Panc1 (cell line): Measurements from ENCODE around the gene CPLANE2. TPM values are rescaled to one million over a fixed set of nuclear protein-coding genes. Genes with fewer than 3 reads are reported as not detected.
"Not testable (repeated sequence)": the region's sequence is repeated elsewhere in the genome, so short reads cannot be mapped to it uniquely, and the experiment has no call there.

Experiments used
- ATAC-seq: fragments of 200-7000 bp; cut with Tn5 transposase; 2 replicates; pipeline ENCODE4 v1.9.1; 2020; ENCODE audit warnings: mild to moderate bottlenecking, moderate library complexity
- BruUV-seq: library from RNA; stranded (reverse); fragments of 400-500 nt; replicated peaks from 2 replicates; lab custom pipeline; 2021; lab: Mats Ljungman, UMichigan
- CTCF ChIA-PET: fragments of 300-600 bp; sonication (Branson Sonifier 250); formaldehyde crosslinking; loops from one replicate; lab custom pipeline; 2022; ENCODE audit warnings: antibody characterized with exemption; lab: Charles Lee
- POLR2A ChIA-PET: fragments of 300-600 bp; sonication (Branson Sonifier 250); formaldehyde crosslinking; loops from one replicate; lab custom pipeline; 2022; ENCODE audit warnings: antibody characterized with exemption; lab: Charles Lee
- DNase-seq: peaks from one replicate; pipeline ENCODE4 v3.0.0-alpha.2; 2010; ENCODE audit warnings: low read depth, low spot score
- H3K27ac ChIP-seq: 2 replicates; pipeline ENCODE4 v1.5.1; 2011; ENCODE audit warnings: mild to moderate bottlenecking, low read length, inconsistent platforms
- H3K27me3 ChIP-seq: fragments of 200-500 bp; sonication (Bioruptor generic); 2 replicates; pipeline ENCODE4 v1.6.0; 2014; ENCODE audit warnings: low read length, inconsistent platforms; ENCODE audit not compliant: control insufficient read depth, insufficient read depth
- H3K36me3 ChIP-seq: fragments of 200-500 bp; sonication (Bioruptor generic); 2 replicates; pipeline ENCODE4 v1.5.1; 2014; ENCODE audit warnings: inconsistent platforms, mild to moderate bottlenecking, low read length, moderate library complexity; ENCODE audit not compliant: control insufficient read depth, insufficient read depth
- H3K4me1 ChIP-seq: 2 replicates; pipeline ENCODE4 v1.5.1; 2011; ENCODE audit warnings: inconsistent platforms, mild to moderate bottlenecking, low read length, moderate library complexity; ENCODE audit not compliant: control insufficient read depth, insufficient read depth
- H3K4me3 ChIP-seq, 2 experiments: 2 replicates each; pipeline ENCODE4 v1.5.1; 2011 to 2012; ENCODE audit warnings: low read depth in 2 of 2, low read length in 2 of 2, mild to moderate bottlenecking in 2 of 2, inconsistent platforms in 1 of 2, moderate library complexity in 1 of 2
- H3K9me3 ChIP-seq: fragments of 200-500 bp; sonication (Bioruptor generic); 2 replicates; pipeline ENCODE4 v1.5.1; 2014; ENCODE audit warnings: low read depth, mild to moderate bottlenecking, inconsistent platforms, low read length, moderate library complexity; ENCODE audit not compliant: control insufficient read depth, insufficient read depth
- CTCF ChIP-seq: fragments of 450-650 bp; IDR thresholded peaks from 2 replicates; pipeline ENCODE4 v1.5.1; 2017; ENCODE audit warnings: mild to moderate bottlenecking
- POLR2AphosphoS5 ChIP-seq: IDR thresholded peaks from 2 replicates; pipeline ENCODE4 v1.6.1; 2012; ENCODE audit warnings: mild to moderate bottlenecking, low read depth, low read length, moderate library complexity
- REST ChIP-seq, 2 experiments: IDR thresholded peaks; 2 replicates each; pipeline ENCODE4 v1.6.1; 2011 to 2012; ENCODE audit warnings: low read depth in 2 of 2, control low read depth in 1 of 2, low read length in 1 of 2, mild to moderate bottlenecking in 1 of 2, moderate library complexity in 1 of 2; ENCODE audit not compliant: insufficient read depth in 1 of 2
- SIN3A ChIP-seq: IDR thresholded peaks from 2 replicates; pipeline ENCODE4 v1.6.1; 2012; ENCODE audit warnings: low read depth, mild to moderate bottlenecking, low read length, moderate library complexity, borderline replicate concordance; ENCODE audit not compliant: insufficient read depth
- TCF7L2 ChIP-seq: IDR thresholded peaks from 2 replicates; pipeline ENCODE4 v1.6.1; 2011; ENCODE audit warnings: mild to moderate bottlenecking, low read depth, low read length, inconsistent platforms
- in situ Hi-C: cut with HindIII; loops from 2 replicates; pipeline ENCODE4 v1.10.0; 2016; ENCODE audit warnings: low sequenced_read_pairs, low pct_unique_long_range_greater_than_20kb
- intact Hi-C: fragments of 100-400 bp; cut with micrococcal nuclease; formaldehyde crosslinking; loops from one replicate; pipeline ENCODE4 v1.10.0; 2022; ENCODE audit not compliant: unreplicated experiment
- total RNA-seq: library from RNA; stranded (reverse); gene quantifications from one replicate; pipeline ENCODE4 v1.2.1, GENCODE V29; 2021; ENCODE audit not compliant: unreplicated experiment

The CPLANE2 gene
- total RNA-seq, 1 experiment from 2014 or later: 17.8 TPM

DNA sequence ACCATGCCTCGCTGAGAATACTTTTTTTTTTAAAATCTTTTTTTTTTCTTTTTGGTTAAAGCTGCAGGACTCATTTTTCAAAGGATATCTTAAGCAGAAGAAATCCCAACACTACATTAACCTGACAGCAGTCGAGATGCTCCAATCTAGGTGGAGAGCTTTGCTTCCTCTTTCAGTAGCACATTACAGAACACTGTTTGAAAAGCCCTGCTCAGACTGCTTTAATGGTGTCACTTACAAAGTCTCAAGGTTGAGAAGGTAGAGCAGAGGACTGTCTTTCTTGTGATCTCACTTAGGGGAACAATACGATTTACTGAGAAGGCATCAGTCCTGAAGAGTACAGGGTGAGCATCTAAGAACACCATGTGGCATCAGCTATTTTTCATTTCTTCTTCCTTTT, 21.0 kb upstream of the CPLANE2 start:
- ATAC-seq: no peak
- in situ Hi-C loops (no loop called here), intact Hi-C loops (no loop called here)
- Histone ChIP-seq H3K27me3 (no peaks in the 10 kb centered on the region), H3K9me3 (no peaks in the 10 kb centered on the region), H3K4me1 (no peaks in the 10 kb centered on the region), H3K4me3 (no peak overlapping the region), H3K36me3 (peaks cover 5% of the 10 kb centered on the region; the same call in 1 of the 2 replicates), H3K27ac (no peak overlapping the region)
- TF ChIP-seq REST (IDR thresholded peaks at IDR 0.05; ENCODE audit: insufficient read depth in 1 of 2, low read depth in 2 of 2, low read length in 1 of 2): no peak
- no peak for TF ChIP-seq CTCF
- TF ChIP-seq SIN3A: no peak
- no peak for TF ChIP-seq POLR2AphosphoS5
- no peak for TF ChIP-seq TCF7L2
- ChIA-PET CTCF (no interaction called here), POLR2A (interaction anchor here (0.6 kb wide), 1 partner anchor 117 kb away, joined by 3 read pairs; no protein-coding TSS in a partner anchor)
- no peak for DNase-seq
- no TSS peak for BruUV-seq

GRCh38 chr1:16257556-16257955, 20.6 kb upstream of the CPLANE2 start:
- ATAC-seq, H3K27me3 ChIP-seq, H3K9me3 ChIP-seq, H3K4me3 ChIP-seq, H3K36me3 ChIP-seq, DNase-seq, H3K27ac ChIP-seq, H3K4me1 ChIP-seq, BruUV-seq, in situ Hi-C loops, CTCF ChIA-PET, intact Hi-C loops: not testable (repeated sequence)
- POLR2A ChIA-PET: interaction anchor here (0.6 kb wide), 1 partner anchor 117 kb away, joined by 3 read pairs; no protein-coding TSS in a partner anchor

DNA sequence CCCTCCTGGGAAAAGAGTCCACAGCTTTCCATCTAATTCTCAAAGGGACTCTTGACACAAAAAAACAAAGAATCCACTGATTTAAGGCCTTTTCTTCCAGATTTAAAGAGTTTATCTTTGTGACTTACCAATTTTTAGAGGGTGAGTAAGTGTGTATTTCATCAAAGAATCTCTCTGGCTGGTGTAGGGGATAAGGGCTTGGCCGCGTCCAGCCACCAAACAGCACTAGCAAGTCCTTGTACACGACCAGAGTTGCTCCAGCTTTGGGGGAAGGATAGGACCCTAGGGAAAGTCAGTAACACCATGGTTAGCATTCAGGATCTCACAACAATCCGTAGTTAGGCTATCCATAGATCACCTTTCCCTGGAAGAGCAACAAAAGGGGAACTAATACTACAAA, 19.5 kb upstream of the CPLANE2 start:
- no peak for TF ChIP-seq TCF7L2
- no peak for TF ChIP-seq CTCF
- TF ChIP-seq POLR2AphosphoS5: no peak
- no peak for TF ChIP-seq REST (IDR thresholded peaks at IDR 0.05; ENCODE audit: insufficient read depth in 1 of 2, low read depth in 2 of 2, low read length in 1 of 2)
- TF ChIP-seq SIN3A: no peak
- BruUV-seq: no TSS peak
- ChIA-PET CTCF (no interaction called here), POLR2A (no interaction called here)
- H3K36me3 ChIP-seq: peaks cover 8% of the 10 kb centered on the region; the same call in 1 of the 2 replicates
- no peak overlapping the region for H3K27ac ChIP-seq
- in situ Hi-C loops: no loop called here
- no peak for DNase-seq
- H3K27me3 ChIP-seq: no peaks in the 10 kb centered on the region
- no peak for ATAC-seq
- H3K9me3 ChIP-seq: no peaks in the 10 kb centered on the region
- H3K4me3 ChIP-seq: no peak overlapping the region
- H3K4me1 ChIP-seq: no peaks in the 10 kb centered on the region
- intact Hi-C loops: no loop called here
